ENCODE data around the gene GPAM. TPM values are rescaled to one million over a fixed set of nuclear protein-coding genes. Genes with fewer than 3 reads are reported as not detected.
A peak's percentile ranks its signal among the peaks of the same experiment; 100 is the strongest.

The GPAM gene
- total RNA-seq, 1 donor from 2014 or later, result 15.4 TPM

GRCh38 chr10:112141292-112141691 lies 42.3 kb downstream of the GPAM start:
- Mint-ChIP-seq H3K4me3 (ENCODE audit: unreplicated experiment) (no peak overlapping the region), H3K9me3 (ENCODE audit: unreplicated experiment) (no peaks in the 10 kb centered on the region), H3K4me1 (ENCODE audit: low read depth, unreplicated experiment) (no peaks in the 10 kb centered on the region), H3K27ac (ENCODE audit: unreplicated experiment) (no peak overlapping the region), H3K36me3 (ENCODE audit: low read depth, unreplicated experiment) (peaks cover 4% of the 10 kb centered on the region), H3K27me3 (ENCODE audit: low read depth, unreplicated experiment) (peaks cover 9% of the 10 kb centered on the region)
- Histone ChIP-seq H3K27ac (ENCODE audit: low read depth, low read length) (no peak overlapping the region), H2AFZ (ENCODE audit: low read depth, low read length) (no peak overlapping the region), H3K36me3 (ENCODE audit: insufficient read depth, low read length) (no peaks in the 10 kb centered on the region), H3K9ac (ENCODE audit: low read length) (no peak overlapping the region), H3K27me3 (ENCODE audit: insufficient read depth, low read length) (no peaks in the 10 kb centered on the region), H3K4me2 (ENCODE audit: low read length) (no peak overlapping the region), H3K4me1 (ENCODE audit: insufficient read depth, low read length) (no peaks in the 10 kb centered on the region), H3K79me2 (ENCODE audit: insufficient read depth, low read length) (no peaks in the 10 kb centered on the region), H3K9me3 (ENCODE audit: insufficient read depth, low read depth, low read length) (no peaks in the 10 kb centered on the region), H3K4me3 (ENCODE audit: insufficient read depth, low read depth, low read length) (no peak overlapping the region), H4K20me1 (ENCODE audit: insufficient read depth, low read length) (no peaks in the 10 kb centered on the region)
- TF ChIP-seq EZH2 (IDR thresholded peaks at IDR 0.05; ENCODE audit: insufficient read depth, low read length) (no peak), CTCF (IDR thresholded peaks at IDR 0.05; ENCODE audit: insufficient read depth, low read depth, low read length) (no peak)
- DNase-seq (ENCODE audit: low read depth) (no peak), FAIRE-seq (no peak)

GRCh38 chr10:112140110-112140970 lies 43.2 kb downstream of the GPAM start:
- DNase-seq (ENCODE audit: low read depth) (peak; percentile 32), FAIRE-seq (no peak)
- Histone ChIP-seq H3K4me2 (ENCODE audit: low read length) (no peak overlapping the region), H4K20me1 (ENCODE audit: insufficient read depth, low read length) (no peaks in the 10 kb centered on the region), H3K9me3 (ENCODE audit: insufficient read depth, low read depth, low read length) (no peaks in the 10 kb centered on the region), H3K27me3 (ENCODE audit: insufficient read depth, low read length) (no peaks in the 10 kb centered on the region), H3K36me3 (ENCODE audit: insufficient read depth, low read length) (no peaks in the 10 kb centered on the region), H3K4me3 (ENCODE audit: insufficient read depth, low read depth, low read length) (no peak overlapping the region), H3K4me1 (ENCODE audit: insufficient read depth, low read length) (no peaks in the 10 kb centered on the region), H2AFZ (ENCODE audit: low read depth, low read length) (no peak overlapping the region), H3K79me2 (ENCODE audit: insufficient read depth, low read length) (no peaks in the 10 kb centered on the region), H3K27ac (ENCODE audit: low read depth, low read length) (no peak overlapping the region), H3K9ac (ENCODE audit: low read length) (no peak overlapping the region)
- H3K4me3 Mint-ChIP-seq (ENCODE audit: unreplicated experiment), result no peak overlapping the region
- H3K27me3 Mint-ChIP-seq (ENCODE audit: low read depth, unreplicated experiment), result peaks cover 9% of the 10 kb centered on the region
- H3K27ac Mint-ChIP-seq (ENCODE audit: unreplicated experiment), result no peak overlapping the region
- H3K4me1 Mint-ChIP-seq (ENCODE audit: low read depth, unreplicated experiment), result no peaks in the 10 kb centered on the region
- H3K36me3 Mint-ChIP-seq (ENCODE audit: low read depth, unreplicated experiment), result peaks cover 4% of the 10 kb centered on the region
- H3K9me3 Mint-ChIP-seq (ENCODE audit: unreplicated experiment), result no peaks in the 10 kb centered on the region
- TF ChIP-seq CTCF (IDR thresholded peaks at IDR 0.05; ENCODE audit: insufficient read depth, low read depth, low read length), result peak; percentile 87
- TF ChIP-seq EZH2 (IDR thresholded peaks at IDR 0.05; ENCODE audit: insufficient read depth, low read length), result no peak

GRCh38 chr10:112139176-112139575 lies 44.4 kb downstream of the GPAM start:
- Mint-ChIP-seq H3K36me3 (ENCODE audit: low read depth, unreplicated experiment) (peaks cover 4% of the 10 kb centered on the region), H3K9me3 (ENCODE audit: unreplicated experiment) (no peaks in the 10 kb centered on the region), H3K4me3 (ENCODE audit: unreplicated experiment) (no peak overlapping the region), H3K27me3 (ENCODE audit: low read depth, unreplicated experiment) (peaks cover 10% of the 10 kb centered on the region), H3K27ac (ENCODE audit: unreplicated experiment) (no peak overlapping the region), H3K4me1 (ENCODE audit: low read depth, unreplicated experiment) (no peaks in the 10 kb centered on the region)
- Histone ChIP-seq H3K4me3 (ENCODE audit: insufficient read depth, low read depth, low read length) (no peak overlapping the region), H3K27ac (ENCODE audit: low read depth, low read length) (no peak overlapping the region), H2AFZ (ENCODE audit: low read depth, low read length) (no peak overlapping the region), H3K9me3 (ENCODE audit: insufficient read depth, low read depth, low read length) (no peaks in the 10 kb centered on the region), H3K27me3 (ENCODE audit: insufficient read depth, low read length) (no peaks in the 10 kb centered on the region), H3K36me3 (ENCODE audit: insufficient read depth, low read length) (no peaks in the 10 kb centered on the region), H3K79me2 (ENCODE audit: insufficient read depth, low read length) (no peaks in the 10 kb centered on the region), H4K20me1 (ENCODE audit: insufficient read depth, low read length) (no peaks in the 10 kb centered on the region), H3K9ac (ENCODE audit: low read length) (no peak overlapping the region), H3K4me2 (ENCODE audit: low read length) (no peak overlapping the region), H3K4me1 (ENCODE audit: insufficient read depth, low read length) (no peaks in the 10 kb centered on the region)
- no peak for FAIRE-seq
- no peak for DNase-seq (ENCODE audit: low read depth)
- TF ChIP-seq EZH2 (IDR thresholded peaks at IDR 0.05; ENCODE audit: insufficient read depth, low read length) (no peak), CTCF (IDR thresholded peaks at IDR 0.05; ENCODE audit: insufficient read depth, low read depth, low read length) (no peak)

Data from astrocyte (in vitro differentiated cells and primary cell).